ENCODE results near the gene ZNF32.

- no peak for TF ChIP-seq EZH2 (IDR thresholded peaks at IDR 0.05; ENCODE audit: insufficient read depth, low read length)
- TF ChIP-seq CTCF (IDR thresholded peaks at IDR 0.05; ENCODE audit: insufficient read depth, low read depth, low read length) = no peak
Observed at GRCh38 chr10:43627942-43628341, 20.7 kb downstream of the ZNF32 start.

Measured in astrocyte (in vitro differentiated cells and primary cell).